Endothelial cell of umbilical vein (primary cell): ENCODE results near the gene TM2D1. TPM values are rescaled to one million over a fixed set of nuclear protein-coding genes. Genes with fewer than 3 reads are reported as not detected.
A peak's percentile ranks its signal among the peaks of the same experiment; 100 is the strongest.

Experiments used
- BruUV-seq: library from RNA; stranded (reverse); fragments of 400-500 nt; replicated peaks from 2 replicates; lab custom pipeline; 2021; lab: Mats Ljungman, UMichigan
- CTCF ChIA-PET: fragments of 300-600, 350-600 bp; sonication (Branson Sonifier 250); formaldehyde crosslinking; loops from one replicate; lab custom pipeline; 2021; ENCODE audit warnings: antibody characterized with exemption, inconsistent platforms; lab: Charles Lee
- POLR2A ChIA-PET: fragments of 300-600, 350-600 bp; sonication (Branson Sonifier 250); formaldehyde crosslinking; loops from one replicate; lab custom pipeline; 2021; ENCODE audit warnings: antibody characterized with exemption, inconsistent platforms; lab: Charles Lee
- DNase-seq: peaks from one replicate; pipeline ENCODE4 v3.0.0-alpha.2; 2011; ENCODE audit warnings: low read depth, low spot score
- FAIRE-seq: peaks from 2 replicates; lab custom pipeline; 2011; peaks lifted over from hg19 to GRCh38; lab: Jason Lieb, UNC
- H2AFZ ChIP-seq: 2 replicates; pipeline ENCODE4 v1.6.0; 2012; ENCODE audit warnings: low read depth, low read length, control low read depth, inconsistent platforms
- H3K27ac ChIP-seq: 2 replicates; pipeline ENCODE4 v1.5.1; 2011; ENCODE audit warnings: low read depth, mild to moderate bottlenecking, control low read depth, low read length, moderate library complexity; ENCODE audit not compliant: insufficient read depth
- H3K27me3 ChIP-seq, 2 experiments: 2 replicates each; pipeline versions ENCODE4 v1.6.0 to v1.6.1; 2011; ENCODE audit warnings: low read length in 2 of 2, mixed read lengths in 1 of 2; ENCODE audit not compliant: control insufficient read depth in 2 of 2, insufficient read depth in 2 of 2
- H3K36me3 ChIP-seq, 2 experiments: 2 replicates in 1 of 2; 3 replicates in 1 of 2; pipeline ENCODE4 v1.5.1; 2011; ENCODE audit warnings: low read length in 2 of 2, mild to moderate bottlenecking in 1 of 2, moderate library complexity in 1 of 2; ENCODE audit not compliant: control insufficient read depth in 2 of 2, insufficient read depth in 2 of 2; ENCODE audit errors: extremely low read depth in 1 of 2
- H3K4me1 ChIP-seq: 3 replicates; pipeline ENCODE4 v1.5.1; 2011; ENCODE audit warnings: mild to moderate bottlenecking, low read length; ENCODE audit not compliant: control insufficient read depth, insufficient read depth; ENCODE audit errors: extremely low read depth
- H3K4me2 ChIP-seq: 2 replicates; pipeline ENCODE4 v1.6.1; 2011; ENCODE audit warnings: low read length, control low read depth, mixed read lengths; ENCODE audit not compliant: insufficient read depth
- H3K4me3 ChIP-seq, 3 experiments: fragments of 200-600 bp in 1 of 3; sonication (generic), shearing (Covaris generic) in 1 of 3; replicated peaks in 1 of 3; 2 replicates each; pipeline ENCODE4 v1.5.1; 2011 to 2016; ENCODE audit warnings: control low read depth in 3 of 3, low read length in 3 of 3, mild to moderate bottlenecking in 2 of 3, inconsistent platforms in 1 of 3, low read depth in 1 of 3, moderate library complexity in 1 of 3; ENCODE audit not compliant: insufficient read depth in 1 of 3
- H3K79me2 ChIP-seq: 2 replicates; pipeline ENCODE4 v1.6.0; 2012; ENCODE audit warnings: low read length, inconsistent platforms; ENCODE audit not compliant: control insufficient read depth, insufficient read depth
- H3K9ac ChIP-seq: replicated peaks from 2 replicates; pipeline ENCODE3; 2011; ENCODE audit warnings: low read length, control low read depth; ENCODE audit not compliant: insufficient read depth; ENCODE audit errors: extremely low read depth
- H3K9me1 ChIP-seq: replicated peaks from 3 replicates; pipeline ENCODE4 v1.6.0; 2011; ENCODE audit warnings: mild to moderate bottlenecking, low read length; ENCODE audit not compliant: control insufficient read depth, insufficient read depth; ENCODE audit errors: extremely low read depth
- H3K9me3 ChIP-seq: replicated peaks from 2 replicates; pipeline ENCODE4 v1.5.1; 2012; ENCODE audit warnings: low read length, inconsistent platforms; ENCODE audit not compliant: control insufficient read depth, insufficient read depth
- H4K20me1 ChIP-seq: replicated peaks from 2 replicates; pipeline ENCODE3; 2011; ENCODE audit warnings: mild to moderate bottlenecking, low read length; ENCODE audit not compliant: control insufficient read depth, insufficient read depth; ENCODE audit errors: extremely low read depth
- FOS ChIP-seq: IDR thresholded peaks from 2 replicates; pipeline ENCODE4 v1.6.1; 2011; ENCODE audit warnings: mild to moderate bottlenecking, low read length, moderate library complexity, borderline replicate concordance; ENCODE audit not compliant: insufficient read depth
- POLR2AphosphoS5 ChIP-seq: IDR thresholded peaks from 2 replicates; pipeline ENCODE4 v1.6.1; 2012; ENCODE audit warnings: low read depth, mild to moderate bottlenecking, control low read depth, low read length, moderate library complexity; ENCODE audit not compliant: insufficient read depth
- dilution Hi-C: fragments of 300-500 bp; cut with MboI; formaldehyde crosslinking; loops from one replicate; pipeline ENCODE4 v1.15.0; 2019; ENCODE audit warnings: low sequenced_read_pairs; ENCODE audit not compliant: extremely low pct_ligation_motif_present
- intact Hi-C: fragments of 100-400 bp; cut with micrococcal nuclease; formaldehyde crosslinking; loops from one replicate; pipeline ENCODE4 v1.10.0; 2022
- polyA plus RNA-seq, 4 experiments: library from polyadenylated mRNA; depleted of rRNA in 3 of 4; stranded (reverse) in 3 of 4; unstranded in 1 of 4; fragments of >200 nt; gene quantifications; 2 replicates each; pipeline versions ENCODE4 v1.2.1 to v1.2.3, GENCODE V29; 2011 to 2012; ENCODE audit warnings: missing spikeins in 1 of 4
- total RNA-seq: library from RNA; stranded (reverse); gene quantifications from 2 replicates; pipeline ENCODE4 v1.2.3, GENCODE V29; 2021
- TF ChIP-seq, protein P1 (sequence below): IDR thresholded peaks from 2 replicates; pipeline ENCODE4 v1.6.1; 2011; ENCODE audit not compliant: insufficient read depth, insufficient read length

Gene TM2D1
- total and polyA plus RNA-seq, 2 donors (not counting 3 experiments of a cell fraction or from before 2014, with no cell fraction given), result 37.5 to 50.0 TPM

DNA sequence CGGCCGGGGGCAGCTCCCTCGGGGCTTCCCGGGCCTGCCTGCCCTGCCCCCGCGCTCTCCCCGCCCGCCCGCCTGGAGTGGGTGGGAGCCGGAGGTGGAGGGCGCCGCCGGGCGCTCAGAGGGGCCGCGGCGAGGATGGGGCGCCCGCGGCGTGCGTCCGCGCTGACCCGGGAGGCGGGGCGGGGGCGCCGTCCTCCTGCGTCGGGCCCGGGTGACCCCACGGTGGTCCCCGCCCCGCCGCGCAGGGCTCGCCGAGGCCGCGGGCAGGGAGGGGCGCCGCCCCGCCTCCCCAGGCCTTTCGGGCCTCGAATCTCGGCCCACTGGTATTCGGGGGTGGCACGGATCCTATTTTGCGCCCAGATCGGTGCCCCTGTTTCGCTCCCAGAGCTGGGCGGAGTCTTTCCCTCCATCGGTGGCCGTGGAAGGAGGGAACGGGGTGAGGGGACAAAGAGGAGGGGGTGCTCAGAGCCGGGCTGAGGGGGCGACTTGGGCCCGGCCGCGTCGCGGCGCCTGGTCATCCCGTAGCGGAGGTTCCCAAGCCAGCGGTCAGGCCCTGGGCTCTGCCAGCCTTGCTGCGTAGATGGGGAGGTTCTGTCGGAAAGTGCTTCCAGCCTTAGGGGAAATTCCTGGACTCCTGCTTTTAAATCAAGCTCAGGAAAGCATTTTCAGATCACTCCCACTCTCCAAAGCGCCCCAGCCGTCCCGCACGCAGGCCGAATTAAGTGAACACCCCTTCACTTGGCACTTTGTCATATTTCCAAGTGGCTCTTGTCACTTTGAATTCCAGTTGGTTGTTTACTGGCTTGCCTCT is 17.9 kb upstream of the TM2D1 start:
- Histone ChIP-seq H3K4me3 (peak overlapping the region; percentile 21 to 76 (median 47)), H3K36me3 (no peaks in the 10 kb centered on the region), H3K27me3 (no peaks in the 10 kb centered on the region), H2AFZ (peak overlapping the region; percentile 99), H3K9me1 (no peaks in the 10 kb centered on the region), H3K9ac (peak overlapping the region; percentile 88), H3K4me2 (peak overlapping the region; percentile 31), H3K79me2 (no peaks in the 10 kb centered on the region), H3K9me3 (no peaks in the 10 kb centered on the region), H3K27ac (peak overlapping the region; percentile 40), H4K20me1 (no peaks in the 10 kb centered on the region), H3K4me1 (no peaks in the 10 kb centered on the region)
- ChIA-PET POLR2A (interaction anchor here (1.7 kb wide), 1 partner anchor 18 kb away, joined by 6 read pairs; the partner anchor contains the start of gene TM2D1), CTCF (interaction anchor here (1.1 kb wide), 1 partner anchor 13 kb away, joined by 4 read pairs; no protein-coding TSS in a partner anchor)
- FAIRE-seq (peak; percentile 80), DNase-seq (peak; percentile 49)
- dilution Hi-C loops, result no loop called here
- intact Hi-C loops, result loop anchor here (1.0 to 5.0 kb wide), 2 partner anchors 18 to 99 kb away; partner anchors contain the start of gene TM2D1
- BruUV-seq, result no TSS peak
- TF ChIP-seq POLR2AphosphoS5 (peak; percentile 30), FOS (no peak)
- TF ChIP-seq, protein P1, sequence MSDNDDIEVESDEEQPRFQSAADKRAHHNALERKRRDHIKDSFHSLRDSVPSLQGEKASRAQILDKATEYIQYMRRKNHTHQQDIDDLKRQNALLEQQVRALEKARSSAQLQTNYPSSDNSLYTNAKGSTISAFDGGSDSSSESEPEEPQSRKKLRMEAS, result no peak
